HCT116 (cell line): Measurements from ENCODE around the gene PI4KA. TPM values are rescaled to one million over a fixed set of nuclear protein-coding genes. Genes with fewer than 3 reads are reported as not detected.

Experiments used
- ATAC-seq: fragments of 200-7000 bp; cut with Tn5 transposase; 2 replicates; pipeline ENCODE4 v1.9.1; 2020; ENCODE audit warnings: mild to moderate bottlenecking, moderate library complexity
- BruUV-seq: library from RNA; stranded (reverse); fragments of 400-500 nt; replicated peaks from 2 replicates; lab custom pipeline; 2021; lab: Mats Ljungman, UMichigan
- CTCF ChIA-PET: fragments of 300-600 bp; sonication (Branson Sonifier 250); formaldehyde crosslinking; loops from one replicate; lab custom pipeline; 2021; ENCODE audit warnings: antibody characterized with exemption; lab: Charles Lee
- POLR2A ChIA-PET: fragments of 300-600, 350-600 bp; sonication (Branson Sonifier 250); formaldehyde crosslinking; loops from one replicate; lab custom pipeline; 2021; ENCODE audit warnings: antibody characterized with exemption; lab: Charles Lee
- RAD21 ChIA-PET, 2 experiments: fragments of 300-600 bp; sonication (Branson Sonifier 250); formaldehyde crosslinking; loops; one replicate each; lab custom pipeline; 2023; ENCODE audit warnings: low total read pairs in 2 of 2; ENCODE audit not compliant: uncharacterized antibody in 2 of 2, unreplicated experiment in 2 of 2, low non-redundant PET in 1 of 2; lab: Charles Lee
- DNase-seq: peaks from one replicate; pipeline ENCODE4 v3.0.0-alpha.2; 2010; ENCODE audit warnings: low read depth, low spot score
- H2AFZ ChIP-seq: fragments of 200-600 bp; shearing (Covaris generic), sonication (generic); 2 replicates; pipeline ENCODE4 v1.6.1; 2017; ENCODE audit warnings: low read depth, mixed run types, mixed read lengths, antibody characterized with exemption, low read length; ENCODE audit not compliant: poor library complexity, severe bottlenecking
- H3K27ac ChIP-seq: 2 replicates; pipeline ENCODE4 v1.5.1; 2012; ENCODE audit warnings: low read depth, low read length
- H3K27me3 ChIP-seq: fragments of 200-600 bp; sonication (generic); 2 replicates; pipeline ENCODE4 v1.6.1; 2016; ENCODE audit warnings: mixed run types, low read length, mixed read lengths; ENCODE audit not compliant: insufficient read depth
- H3K36me3 ChIP-seq, 2 experiments: fragments of 200-500 bp in 1 of 2; fragments of 200-600 bp in 1 of 2; sonication (Bioruptor generic) in 1 of 2; sonication (generic) in 1 of 2; 2 replicates each; pipeline versions ENCODE4 v1.5.1 to v1.6.1; 2014 to 2016; ENCODE audit warnings: low read length in 2 of 2, inconsistent platforms in 1 of 2, mixed read lengths in 1 of 2, mixed run types in 1 of 2; ENCODE audit not compliant: insufficient read depth in 2 of 2, control insufficient read depth in 1 of 2
- H3K4me1 ChIP-seq, 2 experiments: fragments of 200-600 bp in 1 of 2; sonication (generic) in 1 of 2; 2 replicates each; pipeline versions ENCODE4 v1.5.1 to v1.6.1; 2012 to 2017; ENCODE audit warnings: low read length in 2 of 2, inconsistent platforms in 1 of 2, mild to moderate bottlenecking in 1 of 2, mixed read lengths in 1 of 2, mixed run types in 1 of 2, moderate library complexity in 1 of 2; ENCODE audit not compliant: insufficient read depth in 2 of 2, control insufficient read depth in 1 of 2
- H3K4me2 ChIP-seq: fragments of 200-600 bp; sonication (generic); 2 replicates; pipeline ENCODE4 v1.6.1; 2017; ENCODE audit warnings: mixed run types, low read length, mixed read lengths
- H3K4me3 ChIP-seq, 2 experiments: fragments of 200-600 bp in 1 of 2; sonication (generic) in 1 of 2; replicated peaks in 1 of 2; 2 replicates each; pipeline ENCODE4 v1.5.1; 2011 to 2016; ENCODE audit warnings: low read length in 2 of 2, control low read depth in 1 of 2, low read depth in 1 of 2, mild to moderate bottlenecking in 1 of 2, mixed read lengths in 1 of 2, mixed run types in 1 of 2
- H3K79me2 ChIP-seq: fragments of 200-600 bp; sonication (generic); 2 replicates; pipeline ENCODE4 v1.6.1; 2017; ENCODE audit warnings: mild to moderate bottlenecking, mixed run types, low read length, moderate library complexity, mixed read lengths; ENCODE audit not compliant: insufficient read depth
- H3K9ac ChIP-seq: fragments of 200-600 bp; sonication (generic); 2 replicates; pipeline ENCODE4 v1.6.1; 2016; ENCODE audit warnings: low read length, mixed read lengths
- H3K9me2 ChIP-seq: fragments of 200-600 bp; sonication (generic), shearing (Covaris generic); 2 replicates; pipeline ENCODE4 v1.6.1; 2017; ENCODE audit warnings: mixed run types, mild to moderate bottlenecking, moderate library complexity; ENCODE audit not compliant: insufficient read depth
- H3K9me3 ChIP-seq, 2 experiments: fragments of 200-500 bp in 1 of 2; fragments of 200-600 bp in 1 of 2; sonication (Bioruptor generic) in 1 of 2; sonication (generic) in 1 of 2; 2 replicates each; pipeline ENCODE4 v1.6.1; 2014 to 2017; ENCODE audit warnings: low read length in 2 of 2, mixed read lengths in 2 of 2, inconsistent platforms in 1 of 2, low read depth in 1 of 2, mild to moderate bottlenecking in 1 of 2, mixed run types in 1 of 2, moderate library complexity in 1 of 2; ENCODE audit not compliant: control insufficient read depth in 1 of 2, insufficient read depth in 1 of 2
- H4K20me1 ChIP-seq: fragments of 200-600 bp; sonication (generic), shearing (Covaris generic); 2 replicates; pipeline ENCODE4 v1.6.1; 2017; ENCODE audit warnings: mixed run types, mild to moderate bottlenecking, moderate library complexity; ENCODE audit not compliant: insufficient read depth
- ELF1 ChIP-seq: IDR thresholded peaks from 2 replicates; pipeline ENCODE4 v1.6.1; 2012; ENCODE audit warnings: low read depth, borderline replicate concordance
- EZH2 ChIP-seq: fragments of 200-600 bp; sonication (generic); IDR thresholded peaks from 2 replicates; pipeline ENCODE4 v1.6.1; 2017; ENCODE audit warnings: antibody characterized with exemption, mixed run types
- EZH2phosphoT487 ChIP-seq: fragments of 200-600 bp; IDR thresholded peaks from 2 replicates; pipeline ENCODE4 v1.6.1; 2018; ENCODE audit warnings: antibody characterized with exemption, borderline replicate concordance
- JUND ChIP-seq: IDR thresholded peaks from 2 replicates; pipeline ENCODE4 v1.6.1; 2012
- POLR2A ChIP-seq: IDR thresholded peaks from 2 replicates; pipeline ENCODE4 v1.7.0; 2011; ENCODE audit warnings: borderline replicate concordance; ENCODE audit not compliant: insufficient read depth, insufficient read length; ENCODE audit errors: extremely low read depth
- RAD21 ChIP-seq: IDR thresholded peaks from 2 replicates; pipeline ENCODE4 v1.6.1; 2012; ENCODE audit warnings: low read depth, mild to moderate bottlenecking
- TCF7L2 ChIP-seq: IDR thresholded peaks from 2 replicates; pipeline ENCODE4 v1.7.0; 2011; ENCODE audit warnings: borderline replicate concordance, inconsistent platforms; ENCODE audit not compliant: insufficient read depth, insufficient read length; ENCODE audit errors: extremely low read depth
- ZNF274 ChIP-seq: fragments of 200-500 bp; sonication (Bioruptor generic); IDR thresholded peaks from 2 replicates; pipeline ENCODE4 v1.6.1; 2014; ENCODE audit warnings: mild to moderate bottlenecking, low read depth, low read length, inconsistent platforms
- intact Hi-C: fragments of 100-400 bp; cut with micrococcal nuclease; formaldehyde crosslinking; loops from 2 replicates; pipeline ENCODE4 v1.10.0; 2022
- total RNA-seq: library from RNA; stranded (reverse); gene quantifications from one replicate; pipeline ENCODE4 v1.2.1, GENCODE V29; 2021; ENCODE audit not compliant: unreplicated experiment
- TF ChIP-seq, protein P1 (sequence below): IDR thresholded peaks from 2 replicates; pipeline ENCODE4 v1.6.1; 2011; ENCODE audit warnings: mild to moderate bottlenecking, low read length, moderate library complexity; ENCODE audit not compliant: insufficient replicate concordance; ENCODE audit errors: extremely low read depth

The PI4KA gene
- total RNA-seq, 1 experiment from 2014 or later = 59.6 TPM

DNA sequence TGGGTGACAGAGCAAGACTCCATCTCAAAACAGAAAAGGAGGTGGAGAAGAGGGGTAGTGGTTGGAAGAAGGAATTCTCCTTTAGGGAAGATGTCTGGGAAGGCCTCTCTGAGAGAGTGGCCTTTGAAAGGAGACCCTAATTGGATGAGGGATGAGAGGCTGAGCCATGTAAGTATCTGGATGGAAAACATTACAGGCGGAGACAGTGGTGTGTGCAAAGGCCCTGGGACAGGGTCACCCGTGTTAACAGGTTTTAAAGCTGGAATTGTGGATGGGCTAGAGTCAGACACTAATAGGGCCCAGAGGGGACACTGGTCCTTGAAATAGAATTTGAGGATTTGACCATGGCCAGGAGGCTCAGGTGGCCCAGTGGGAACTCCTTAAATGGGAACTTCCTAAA, 10.6 kb upstream of the PI4KA start:
- Histone ChIP-seq H3K27me3 (no peaks in the 10 kb centered on the region), H3K27ac (no peak overlapping the region), H4K20me1 (no peaks in the 10 kb centered on the region), H3K9me3 (no peaks in the 10 kb centered on the region), H3K4me2 (no peak overlapping the region), H3K79me2 (no peaks in the 10 kb centered on the region), H3K4me1 (peaks cover 5 to 11% of the 10 kb centered on the region in 2 experiments; a peak in 3 of 4 replicates), H3K36me3 (0 out of 4 replicates have a peak, but pooled peaks cover 0 to 2% of the 10 kb centered on the region in 2 experiments), H3K9me2 (no peaks in the 10 kb centered on the region), H3K4me3 (no peak overlapping the region), H2AFZ (no peak overlapping the region), H3K9ac (no peak overlapping the region)
- TF ChIP-seq JUND = no peak
- TF ChIP-seq ZNF274 = no peak
- no peak for TF ChIP-seq POLR2A
- no peak for TF ChIP-seq RAD21
- TF ChIP-seq EZH2phosphoT487 = no peak
- no peak for TF ChIP-seq ELF1
- TF ChIP-seq, protein P1, sequence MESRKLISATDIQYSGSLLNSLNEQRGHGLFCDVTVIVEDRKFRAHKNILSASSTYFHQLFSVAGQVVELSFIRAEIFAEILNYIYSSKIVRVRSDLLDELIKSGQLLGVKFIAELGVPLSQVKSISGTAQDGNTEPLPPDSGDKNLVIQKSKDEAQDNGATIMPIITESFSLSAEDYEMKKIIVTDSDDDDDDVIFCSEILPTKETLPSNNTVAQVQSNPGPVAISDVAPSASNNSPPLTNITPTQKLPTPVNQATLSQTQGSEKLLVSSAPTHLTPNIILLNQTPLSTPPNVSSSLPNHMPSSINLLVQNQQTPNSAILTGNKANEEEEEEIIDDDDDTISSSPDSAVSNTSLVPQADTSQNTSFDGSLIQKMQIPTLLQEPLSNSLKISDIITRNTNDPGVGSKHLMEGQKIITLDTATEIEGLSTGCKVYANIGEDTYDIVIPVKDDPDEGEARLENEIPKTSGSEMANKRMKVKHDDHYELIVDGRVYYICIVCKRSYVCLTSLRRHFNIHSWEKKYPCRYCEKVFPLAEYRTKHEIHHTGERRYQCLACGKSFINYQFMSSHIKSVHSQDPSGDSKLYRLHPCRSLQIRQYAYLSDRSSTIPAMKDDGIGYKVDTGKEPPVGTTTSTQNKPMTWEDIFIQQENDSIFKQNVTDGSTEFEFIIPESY = no peak
- TF ChIP-seq EZH2 = no peak
- TF ChIP-seq TCF7L2 = no peak
- DNase-seq = no peak
- ChIA-PET POLR2A (no interaction called here), RAD21 (no interaction called here), CTCF (no interaction called here)
- no TSS peak for BruUV-seq
- no peak for ATAC-seq
- intact Hi-C loops = no loop called here
